Stomach (tissue), 4 donors: Measurements from ENCODE around the gene CCDC178.

Source experiments
- EP300 ChIP-seq: sonication (generic); formaldehyde crosslinking; IDR thresholded peaks from one replicate; pipeline ENCODE4 v1.6.1; 2017; ENCODE audit warnings: antibody characterized with exemption
- POLR2A ChIP-seq, 4 donors: fragments of 450-650 bp; IDR thresholded peaks; one replicate each; pipeline ENCODE4 v1.6.1; 2016; ENCODE audit warnings: antibody characterized with exemption in 4 of 4, control low read depth in 2 of 4, mild to moderate bottlenecking in 1 of 4, moderate library complexity in 1 of 4

- TF ChIP-seq POLR2A (IDR thresholded peaks at IDR 0.05) (no peak), EP300 (no peak)
Observed at GRCh38 chr18:33467531-33467930, 27.0 kb upstream of the CCDC178 start.
